ENCODE measurements around the gene DAPK1.

Gene DAPK1

DNA sequence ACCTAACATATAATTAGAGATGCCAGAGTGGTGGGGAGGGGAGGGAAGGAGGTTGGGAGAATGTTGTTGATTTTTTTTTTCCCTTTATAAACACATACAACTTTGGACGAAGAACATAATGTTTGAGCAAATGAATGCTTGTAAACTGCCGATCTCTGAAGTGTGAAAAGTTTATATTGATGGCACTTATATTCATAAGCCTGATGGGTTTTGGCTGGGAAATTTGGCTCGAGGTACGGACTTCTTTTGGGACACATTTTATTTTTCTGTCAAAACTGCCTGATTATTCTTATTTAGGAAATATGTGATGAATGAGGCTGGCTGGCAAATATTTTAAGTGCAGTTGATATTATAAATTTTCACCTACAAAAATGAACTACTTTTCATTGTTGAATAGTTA, 9.9 kb downstream of the DAPK1 start:
- Histone ChIP-seq H3K27me3 (ENCODE audit: insufficient read depth, low read length) (no peaks in the 10 kb centered on the region), H3K9ac (ENCODE audit: low read depth, low read length) (no peak overlapping the region), H3K4me1 (ENCODE audit: insufficient read depth, low read length) (peaks cover 4% of the 10 kb centered on the region; the same call in 1 of the 2 replicates), H3K27ac (ENCODE audit: low read depth, low read length) (no peak overlapping the region), H3K4me3 (ENCODE audit: low read length) (no peak overlapping the region), H3K36me3 (ENCODE audit: insufficient read depth, low read length) (peaks cover 62% of the 10 kb centered on the region), H3K9me3 (ENCODE audit: insufficient read depth, low read depth, low read length) (no peaks in the 10 kb centered on the region)
- 85% methylated on average over 4 of the region's 4 CpGs for WGBS

DNA sequence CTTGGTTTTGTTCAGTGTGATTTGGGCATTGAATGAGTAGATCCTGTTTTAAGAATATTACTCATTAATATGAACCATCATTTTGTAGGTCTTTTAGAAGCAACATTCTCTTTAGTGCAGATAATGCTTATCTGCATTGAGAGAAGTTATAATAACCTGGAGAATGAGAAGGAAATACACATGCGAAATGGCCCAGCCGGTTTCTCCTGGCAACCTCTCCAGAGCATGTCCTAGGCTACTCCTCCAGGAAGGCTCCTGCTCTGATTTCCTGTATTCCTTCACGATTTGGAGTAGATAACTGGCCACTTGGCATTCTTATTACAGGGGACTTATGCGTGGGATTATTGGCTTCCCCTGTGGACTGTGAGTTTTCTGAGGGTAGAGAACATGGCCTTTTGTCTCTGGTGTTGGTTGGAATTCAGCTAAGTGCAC, 12.6 kb downstream of the DAPK1 start:
- no peaks in the 10 kb centered on the region for H3K9me3 ChIP-seq (ENCODE audit: insufficient read depth, low read depth, low read length)
- H3K36me3 ChIP-seq (ENCODE audit: insufficient read depth, low read length): peaks cover 49% of the 10 kb centered on the region
- no peaks in the 10 kb centered on the region for H3K4me1 ChIP-seq (ENCODE audit: insufficient read depth, low read length)
- 95% methylated on average over 4 of the region's 4 CpGs for WGBS
- no peak overlapping the region for H3K4me3 ChIP-seq (ENCODE audit: low read length)
- no peak overlapping the region for H3K27ac ChIP-seq (ENCODE audit: low read depth, low read length)
- H3K9ac ChIP-seq (ENCODE audit: low read depth, low read length): no peak overlapping the region
- H3K27me3 ChIP-seq (ENCODE audit: insufficient read depth, low read length): no peaks in the 10 kb centered on the region

DNA sequence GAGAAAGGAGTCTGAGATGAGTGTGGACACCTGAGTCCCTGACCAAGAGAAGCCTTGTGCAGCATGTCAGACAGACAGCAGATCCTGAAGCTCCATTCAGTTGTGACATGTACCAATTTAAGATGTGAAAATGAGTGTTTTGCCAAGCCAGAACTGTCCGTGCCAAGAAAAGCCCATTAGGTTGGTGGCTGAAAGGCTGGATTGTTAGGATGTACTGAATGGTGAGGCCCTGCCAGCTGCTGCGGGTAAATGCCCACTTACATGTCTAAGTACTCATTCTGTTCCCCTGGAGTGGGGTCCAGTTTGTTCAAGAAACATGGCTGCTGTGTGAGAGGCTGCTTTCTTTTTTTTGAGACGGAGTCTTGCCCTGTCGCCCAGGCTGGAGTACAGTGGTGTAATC, 14.6 kb downstream of the DAPK1 start:
- no peaks in the 10 kb centered on the region for H3K27me3 ChIP-seq (ENCODE audit: insufficient read depth, low read length)
- no peak overlapping the region for H3K4me3 ChIP-seq (ENCODE audit: low read length)
- no peak overlapping the region for H3K27ac ChIP-seq (ENCODE audit: low read depth, low read length)
- no peaks in the 10 kb centered on the region for H3K9me3 ChIP-seq (ENCODE audit: insufficient read depth, low read depth, low read length)
- WGBS: 97% methylated on average over 4 of the region's 4 CpGs
- peaks cover 36% of the 10 kb centered on the region for H3K36me3 ChIP-seq (ENCODE audit: insufficient read depth, low read length)
- H3K9ac ChIP-seq (ENCODE audit: low read depth, low read length): no peak overlapping the region
- H3K4me1 ChIP-seq (ENCODE audit: insufficient read depth, low read length): peaks cover 12% of the 10 kb centered on the region

- 94% methylated on average over 4 of the region's 4 CpGs for WGBS
- H3K27ac ChIP-seq (ENCODE audit: low read depth, low read length): no peak overlapping the region
- H3K36me3 ChIP-seq (ENCODE audit: insufficient read depth, low read length): peaks cover 30% of the 10 kb centered on the region
- H3K9ac ChIP-seq (ENCODE audit: low read depth, low read length): no peak overlapping the region
- no peaks in the 10 kb centered on the region for H3K9me3 ChIP-seq (ENCODE audit: insufficient read depth, low read depth, low read length)
- peaks cover 12% of the 10 kb centered on the region for H3K4me1 ChIP-seq (ENCODE audit: insufficient read depth, low read length)
- no peak overlapping the region for H3K4me3 ChIP-seq (ENCODE audit: low read length)
- no peaks in the 10 kb centered on the region for H3K27me3 ChIP-seq (ENCODE audit: insufficient read depth, low read length)
Measured at GRCh38 chr9:87513161-87513560, 15.5 kb downstream of the DAPK1 start.

DNA sequence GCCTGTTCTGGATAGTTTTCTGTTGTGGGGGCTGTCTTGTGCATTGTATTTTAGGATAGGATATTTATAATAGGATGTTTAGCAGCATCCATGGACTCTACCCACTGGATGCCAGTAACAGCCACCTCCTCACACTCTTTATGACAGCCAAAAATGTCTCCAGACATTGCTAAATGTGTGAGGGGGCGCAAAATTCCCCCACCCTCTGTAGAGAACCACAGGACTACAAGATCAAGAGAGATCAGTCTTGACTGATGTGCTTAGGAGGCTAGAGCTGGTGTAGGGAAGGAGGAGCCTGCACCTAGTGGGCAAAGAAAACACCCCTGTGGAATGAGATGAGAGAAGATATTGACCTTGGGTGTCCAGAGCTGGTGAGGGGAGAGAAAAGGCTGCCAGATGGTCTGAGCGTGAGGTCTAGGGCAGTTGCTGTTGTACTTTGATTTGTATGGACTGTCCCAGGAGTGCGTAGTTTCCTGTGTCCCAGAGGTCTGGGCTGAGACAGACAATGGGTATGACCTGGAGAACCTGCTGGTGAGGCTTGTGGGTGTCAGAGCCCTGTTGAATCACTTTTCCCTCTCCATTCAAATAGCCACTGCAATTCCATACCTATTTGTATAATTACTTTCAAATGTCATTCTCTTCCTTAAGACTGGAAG, 16.3 kb downstream of the DAPK1 start:
- Histone ChIP-seq H3K27me3 (ENCODE audit: insufficient read depth, low read length) (no peaks in the 10 kb centered on the region), H3K4me1 (ENCODE audit: insufficient read depth, low read length) (peaks cover 20% of the 10 kb centered on the region), H3K36me3 (ENCODE audit: insufficient read depth, low read length) (peaks cover 28% of the 10 kb centered on the region)

GRCh38 chr9:87515006-87515405, 17.3 kb downstream of the DAPK1 start:
- no peaks in the 10 kb centered on the region for H3K27me3 ChIP-seq (ENCODE audit: insufficient read depth, low read length)
- H3K27ac ChIP-seq (ENCODE audit: low read depth, low read length): no peak overlapping the region
- peaks cover 23% of the 10 kb centered on the region for H3K36me3 ChIP-seq (ENCODE audit: insufficient read depth, low read length)
- peaks cover 29% of the 10 kb centered on the region for H3K4me1 ChIP-seq (ENCODE audit: insufficient read depth, low read length)
- no peak overlapping the region for H3K9ac ChIP-seq (ENCODE audit: low read depth, low read length)
- no peaks in the 10 kb centered on the region for H3K9me3 ChIP-seq (ENCODE audit: insufficient read depth, low read depth, low read length)
- H3K4me3 ChIP-seq (ENCODE audit: low read length): no peak overlapping the region
- WGBS: 96% methylated on average over 2 of the region's 2 CpGs

More for the DNA sequence above, 16.3 kb downstream of the DAPK1 start:
- WGBS: 93% methylated on average over 2 of the region's 3 CpGs
- H3K9ac ChIP-seq (ENCODE audit: low read depth, low read length): no peak overlapping the region
- no peak overlapping the region for H3K27ac ChIP-seq (ENCODE audit: low read depth, low read length)
- no peaks in the 10 kb centered on the region for H3K9me3 ChIP-seq (ENCODE audit: insufficient read depth, low read depth, low read length)
- H3K4me3 ChIP-seq (ENCODE audit: low read length): no peak overlapping the region

GRCh38 chr9:87515588-87516221, 18.0 kb downstream of the DAPK1 start:
- peaks cover 16% of the 10 kb centered on the region for H3K36me3 ChIP-seq (ENCODE audit: insufficient read depth, low read length)
- peak overlapping the region; percentile 55; the same call in 1 of the 2 replicates for H3K27ac ChIP-seq (ENCODE audit: low read depth, low read length)
- 91% methylated on average over 9 of the region's 9 CpGs for WGBS
- H3K4me1 ChIP-seq (ENCODE audit: insufficient read depth, low read length): peaks cover 33% of the 10 kb centered on the region
- no peak overlapping the region for H3K9ac ChIP-seq (ENCODE audit: low read depth, low read length)
- no peak overlapping the region for H3K4me3 ChIP-seq (ENCODE audit: low read length)
- H3K27me3 ChIP-seq (ENCODE audit: insufficient read depth, low read length): no peaks in the 10 kb centered on the region
- no peaks in the 10 kb centered on the region for H3K9me3 ChIP-seq (ENCODE audit: insufficient read depth, low read depth, low read length)

GRCh38 chr9:87516222-87516925, 18.7 kb downstream of the DAPK1 start:
- no peak overlapping the region for H3K4me3 ChIP-seq (ENCODE audit: low read length)
- H3K9me3 ChIP-seq (ENCODE audit: insufficient read depth, low read depth, low read length): no peaks in the 10 kb centered on the region
- peak overlapping the region; percentile 55; the same call in 1 of the 2 replicates for H3K27ac ChIP-seq (ENCODE audit: low read depth, low read length)
- no peaks in the 10 kb centered on the region for H3K27me3 ChIP-seq (ENCODE audit: insufficient read depth, low read length)
- peaks cover 16% of the 10 kb centered on the region for H3K36me3 ChIP-seq (ENCODE audit: insufficient read depth, low read length)
- H3K9ac ChIP-seq (ENCODE audit: low read depth, low read length): no peak overlapping the region
- H3K4me1 ChIP-seq (ENCODE audit: insufficient read depth, low read length): peaks cover 33% of the 10 kb centered on the region
- WGBS: 76% methylated on average over 12 of the region's 12 CpGs

- 84% methylated on average over 3 of the region's 3 CpGs for WGBS
Measured at GRCh38 chr9:87516926-87517290, 19.2 kb downstream of the DAPK1 start.

GRCh38 chr9:87517732-87518131, 20.1 kb downstream of the DAPK1 start:
- no peak overlapping the region for H3K9ac ChIP-seq (ENCODE audit: low read depth, low read length)
- H3K4me1 ChIP-seq (ENCODE audit: insufficient read depth, low read length): peaks cover 33% of the 10 kb centered on the region
- 94% methylated on average over 6 of the region's 6 CpGs for WGBS
- H3K4me3 ChIP-seq (ENCODE audit: low read length): no peak overlapping the region
- no peaks in the 10 kb centered on the region for H3K9me3 ChIP-seq (ENCODE audit: insufficient read depth, low read depth, low read length)
- peaks cover 15% of the 10 kb centered on the region; the same call in 1 of the 2 replicates for H3K36me3 ChIP-seq (ENCODE audit: insufficient read depth, low read length)
- no peaks in the 10 kb centered on the region for H3K27me3 ChIP-seq (ENCODE audit: insufficient read depth, low read length)
- no peak overlapping the region for H3K27ac ChIP-seq (ENCODE audit: low read depth, low read length)

More at GRCh38 chr9:87516926-87517290, 19.2 kb downstream of the DAPK1 start:
- H3K36me3 ChIP-seq (ENCODE audit: insufficient read depth, low read length): peaks cover 20% of the 10 kb centered on the region
- no peaks in the 10 kb centered on the region for H3K27me3 ChIP-seq (ENCODE audit: insufficient read depth, low read length)
- H3K4me1 ChIP-seq (ENCODE audit: insufficient read depth, low read length): peaks cover 33% of the 10 kb centered on the region
- no peak overlapping the region for H3K9ac ChIP-seq (ENCODE audit: low read depth, low read length)
- no peaks in the 10 kb centered on the region for H3K9me3 ChIP-seq (ENCODE audit: insufficient read depth, low read depth, low read length)
- no peak overlapping the region for H3K4me3 ChIP-seq (ENCODE audit: low read length)
- H3K27ac ChIP-seq (ENCODE audit: low read depth, low read length): no peak overlapping the region

DNA sequence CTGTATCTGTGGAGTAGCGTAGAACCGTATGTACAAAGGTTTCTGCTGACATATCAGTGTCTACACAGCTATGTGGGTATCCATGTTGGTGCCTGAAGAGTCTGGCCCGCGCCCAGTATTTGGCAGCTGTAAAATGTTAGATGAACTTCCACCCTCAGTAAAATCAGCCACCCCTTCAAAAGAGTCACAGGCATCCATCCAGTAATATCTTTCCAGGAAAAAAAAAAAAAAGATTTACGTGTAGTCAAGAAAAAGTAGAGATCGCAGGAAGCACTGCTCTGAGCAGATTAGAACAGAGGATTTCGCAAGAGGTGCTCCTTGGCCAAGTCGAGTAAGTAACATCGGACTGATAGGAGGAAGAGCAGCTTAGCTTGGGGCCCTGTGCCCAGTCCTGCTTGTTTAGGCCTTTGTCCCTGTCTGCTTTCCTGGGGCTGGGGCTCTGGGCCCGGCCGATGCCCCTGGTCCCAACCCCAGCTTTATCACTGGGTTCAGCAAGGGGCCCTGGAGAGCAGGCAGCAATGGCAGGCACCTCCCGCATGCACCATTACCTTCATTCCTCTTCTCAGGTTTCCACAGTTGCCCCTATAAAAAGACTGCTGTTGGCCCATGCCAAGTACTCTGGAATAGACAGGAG, 21.2 kb downstream of the DAPK1 start:
- Histone ChIP-seq H3K36me3 (ENCODE audit: insufficient read depth, low read length) (peaks cover 12% of the 10 kb centered on the region; the same call in 1 of the 2 replicates), H3K27me3 (ENCODE audit: insufficient read depth, low read length) (no peaks in the 10 kb centered on the region), H3K9ac (ENCODE audit: low read depth, low read length) (no peak overlapping the region), H3K4me1 (ENCODE audit: insufficient read depth, low read length) (peaks cover 33% of the 10 kb centered on the region), H3K9me3 (ENCODE audit: insufficient read depth, low read depth, low read length) (no peaks in the 10 kb centered on the region), H3K4me3 (ENCODE audit: low read length) (no peak overlapping the region), H3K27ac (ENCODE audit: low read depth, low read length) (peak overlapping the region; percentile 9; the same call in 1 of the 2 replicates)
- 92% methylated on average over 12 of the region's 12 CpGs for WGBS
